NOMO-1 treated with dmso at 0.1 percent for 144 hours (cell line): ENCODE data around the gene PIK3R5.
"Not testable (repeated sequence)": the region's sequence is repeated elsewhere in the genome, so short reads cannot be mapped to it uniquely, and the experiment has no call there.

ENCODE experiments used
- DNase-seq: peaks from one replicate; lab custom pipeline; 2025; ENCODE audit not compliant: unreplicated experiment; lab: John Stamatoyannopoulos, UW

The PIK3R5 gene

DNA sequence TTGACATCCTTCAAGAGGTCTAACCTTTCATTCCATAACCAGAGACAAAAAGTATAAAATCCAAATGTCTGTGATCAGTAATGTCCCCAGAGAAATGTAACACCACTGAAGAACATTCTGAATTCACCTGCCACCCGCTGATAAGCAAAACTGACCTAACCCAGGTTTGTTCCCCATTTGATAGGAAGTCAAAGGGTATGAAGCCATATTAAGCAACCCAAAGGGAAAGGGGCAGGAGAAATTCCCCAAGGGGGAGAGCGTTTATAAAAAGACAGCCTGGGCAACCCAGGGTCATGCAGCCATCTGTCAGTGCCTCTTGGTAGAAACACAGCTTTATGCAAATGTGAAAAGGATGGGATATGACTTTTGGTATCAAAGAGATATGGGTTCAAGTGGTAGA lies 67.4 kb downstream of the PIK3R5 start:
- no peak for DNase-seq

DNA sequence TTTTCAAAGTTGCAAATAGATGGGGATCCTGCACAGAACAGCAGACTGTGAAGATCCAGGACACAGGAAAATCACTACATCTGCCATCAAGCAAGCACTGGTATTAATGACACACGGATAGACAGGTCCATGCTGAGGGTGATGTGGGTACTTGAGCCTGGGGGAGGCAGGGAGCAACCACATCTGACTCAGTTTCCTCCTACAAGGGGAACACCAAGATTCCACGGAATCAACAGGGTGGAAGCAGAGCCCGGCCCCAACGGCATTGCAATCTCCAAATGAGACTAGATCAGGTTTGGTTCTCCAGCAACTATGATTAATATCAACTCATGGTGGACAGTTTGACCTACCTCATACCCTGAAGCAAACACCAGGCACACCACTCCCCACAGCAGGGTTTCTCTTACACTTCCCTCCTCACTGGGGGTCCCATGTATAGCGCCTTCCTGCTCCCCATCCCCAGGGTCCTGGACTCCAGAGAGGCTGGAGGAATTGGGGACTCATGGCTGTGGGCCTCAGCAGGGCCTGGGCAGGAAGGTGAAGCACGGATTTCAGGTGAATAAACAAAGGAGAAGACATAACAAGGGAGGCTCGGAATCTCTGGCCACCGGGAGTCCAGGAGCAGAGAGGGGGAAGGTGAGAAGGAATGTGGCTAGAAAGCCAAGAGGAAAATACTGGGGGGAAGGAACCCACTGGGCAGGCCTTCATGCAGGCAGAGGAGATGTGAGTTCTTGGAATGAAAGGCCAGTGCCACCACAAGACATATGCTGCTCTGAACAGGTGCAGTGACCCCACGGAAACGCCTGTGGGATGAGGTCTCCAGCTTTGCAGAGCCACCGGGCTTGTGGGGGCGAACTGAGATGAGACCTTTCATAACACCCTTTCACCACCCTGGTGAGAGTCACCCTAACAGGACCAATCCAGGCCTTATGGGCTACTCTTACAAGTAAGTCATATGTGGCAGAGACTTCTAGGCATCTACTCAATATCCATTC lies 68.6 kb downstream of the PIK3R5 start:
- DNase-seq, result no peak

DNA sequence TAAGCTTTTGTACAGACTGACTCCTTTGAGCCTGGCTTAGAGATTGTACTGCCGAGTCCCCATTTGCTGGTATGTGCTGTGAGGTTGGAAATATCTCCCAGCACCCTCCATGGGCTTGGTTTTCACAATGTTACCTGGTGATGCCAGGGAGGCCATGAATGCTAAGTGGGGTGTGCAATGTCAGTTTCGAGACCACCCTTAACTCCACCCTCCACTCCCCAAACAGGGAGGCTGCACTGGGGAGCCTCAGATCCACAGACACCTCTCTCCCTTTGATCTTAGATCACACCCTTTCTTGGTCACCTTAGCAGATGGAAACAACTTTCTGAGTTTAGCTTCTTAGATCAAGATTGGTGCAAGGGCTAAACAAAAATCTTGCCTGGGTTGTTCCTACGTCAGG lies 69.4 kb downstream of the PIK3R5 start:
- DNase-seq, result no peak

DNA sequence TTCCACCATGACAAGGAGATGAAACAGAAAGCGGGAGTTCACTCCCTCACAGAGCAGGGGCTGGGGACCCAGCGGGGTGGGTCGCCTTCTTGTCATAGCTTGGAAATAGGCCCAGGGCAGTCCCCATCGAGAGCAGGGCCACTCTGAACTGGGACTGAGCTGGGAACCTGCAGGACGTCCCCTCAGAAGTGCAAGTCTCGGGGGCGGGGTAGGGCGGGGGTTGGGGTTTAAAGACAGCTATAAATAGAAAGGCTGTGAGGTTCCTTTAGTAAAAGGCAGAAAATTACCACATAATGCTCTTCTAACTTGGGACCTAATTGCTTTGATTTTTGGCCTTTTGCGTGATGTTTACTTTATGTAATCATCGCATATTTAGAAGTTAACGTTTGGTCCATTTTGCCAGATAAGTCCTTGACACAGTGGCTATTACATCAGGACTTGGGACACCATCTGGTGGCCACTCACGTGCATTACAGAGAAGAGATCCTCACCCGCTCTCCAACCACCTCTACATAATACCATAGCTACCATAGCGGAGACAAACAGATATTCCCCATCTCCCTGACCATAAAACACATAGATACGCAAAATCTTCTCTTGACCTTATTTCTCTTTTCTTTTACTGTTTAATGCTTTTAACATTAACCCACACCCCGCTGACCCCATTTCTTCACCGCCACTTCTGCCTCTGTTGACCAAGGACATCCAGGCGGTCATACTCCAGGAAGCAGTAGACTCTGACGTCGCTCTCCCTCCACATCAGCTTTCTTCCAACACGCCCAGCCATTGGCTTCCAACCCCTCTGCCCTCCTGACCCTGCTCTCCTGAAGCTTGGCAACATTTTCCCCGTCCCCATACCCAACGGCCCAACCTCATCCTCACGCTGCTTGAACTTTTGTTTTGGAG lies 70.6 kb downstream of the PIK3R5 start:
- DNase-seq, result peak; percentile 12

DNA sequence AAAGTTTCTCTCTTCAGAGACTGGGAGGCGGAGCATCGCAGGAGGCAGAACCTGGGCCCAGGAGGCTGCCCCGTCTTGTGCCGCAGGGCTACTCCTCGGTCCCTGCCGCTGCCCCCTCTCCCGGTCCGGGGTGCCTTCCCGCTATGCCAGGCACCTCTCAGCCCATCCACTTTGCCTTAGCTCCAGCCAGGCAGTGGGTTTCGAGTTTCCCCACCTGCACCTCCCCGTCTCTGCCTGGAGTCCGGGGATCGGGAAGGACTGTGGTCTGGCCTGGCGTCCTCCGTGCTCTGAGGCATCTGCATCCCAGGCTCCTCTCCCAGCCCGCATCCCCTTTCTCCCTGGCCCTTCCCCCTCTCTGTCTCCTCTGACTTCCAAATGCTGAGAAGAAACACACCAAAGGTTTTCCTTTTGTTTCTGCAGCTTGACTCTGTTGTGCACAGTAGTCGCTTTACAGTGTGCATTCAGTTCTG lies 71.3 kb downstream of the PIK3R5 start:
- no peak for DNase-seq

DNA sequence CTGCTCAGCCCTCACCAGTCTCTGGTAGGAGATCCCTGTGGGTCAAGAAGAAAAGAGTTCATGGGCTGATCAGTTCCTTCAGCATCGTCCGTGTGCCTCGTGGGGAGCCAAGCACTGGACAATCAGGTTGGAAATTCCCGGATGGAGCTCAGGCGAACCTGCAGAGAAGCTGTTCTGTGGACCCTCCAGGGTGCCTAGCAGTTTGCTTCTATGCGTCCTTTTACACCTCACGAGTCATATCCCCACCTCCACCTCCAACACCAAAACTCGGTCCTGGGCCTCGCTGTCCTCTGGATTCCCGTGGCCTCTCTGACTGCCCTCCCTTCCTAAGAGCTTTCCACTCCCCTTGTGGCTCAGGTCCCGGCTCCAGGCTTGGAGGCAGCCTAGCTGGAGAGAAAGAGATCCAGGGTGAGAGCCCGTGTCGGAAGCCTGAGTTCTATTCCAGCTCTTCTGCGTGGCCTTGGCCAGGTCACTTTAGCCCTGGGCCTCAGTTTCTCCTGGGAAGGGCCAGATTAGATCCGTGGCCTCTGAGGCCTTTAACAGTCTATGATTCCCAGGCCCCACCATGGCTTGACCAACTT lies 71.8 kb downstream of the PIK3R5 start:
- DNase-seq, result no peak

DNA sequence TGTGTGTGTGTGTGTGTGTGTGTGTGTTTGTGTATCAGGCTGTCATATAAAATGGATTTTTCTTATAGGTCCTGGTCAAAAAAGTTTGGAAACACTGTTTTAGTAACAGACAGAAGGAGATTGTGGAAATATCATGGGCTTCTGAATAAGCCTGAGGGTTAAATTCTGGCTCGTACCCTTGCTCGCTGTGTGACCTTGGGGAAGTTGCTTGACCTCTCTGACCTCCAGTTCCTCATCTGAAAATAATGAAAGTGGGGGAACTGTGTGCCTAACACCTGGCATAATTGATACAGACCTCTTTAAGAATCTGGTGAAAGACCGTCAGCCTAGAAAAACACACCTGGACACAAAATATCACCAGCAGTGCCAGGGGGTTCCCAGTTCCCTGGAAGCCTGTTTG lies 72.4 kb downstream of the PIK3R5 start:
- DNase-seq, result no peak

DNA sequence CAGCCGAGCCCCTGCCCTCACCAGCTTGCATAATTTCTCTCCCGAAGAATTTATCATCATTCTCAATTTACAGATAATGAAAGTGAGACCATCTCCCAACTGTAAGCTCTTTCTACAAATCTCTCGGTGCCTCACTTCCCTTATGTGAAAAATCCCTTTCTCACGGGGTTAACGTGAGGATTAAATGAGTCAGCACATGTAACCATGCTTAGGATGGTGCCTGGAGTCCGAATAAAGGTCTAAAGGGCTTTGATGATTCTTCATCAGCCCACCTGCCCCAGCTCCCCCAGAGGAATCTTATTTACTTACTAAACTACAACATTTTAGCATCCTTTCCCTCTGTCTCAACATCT lies 73.2 kb downstream of the PIK3R5 start:
- no peak for DNase-seq

DNA sequence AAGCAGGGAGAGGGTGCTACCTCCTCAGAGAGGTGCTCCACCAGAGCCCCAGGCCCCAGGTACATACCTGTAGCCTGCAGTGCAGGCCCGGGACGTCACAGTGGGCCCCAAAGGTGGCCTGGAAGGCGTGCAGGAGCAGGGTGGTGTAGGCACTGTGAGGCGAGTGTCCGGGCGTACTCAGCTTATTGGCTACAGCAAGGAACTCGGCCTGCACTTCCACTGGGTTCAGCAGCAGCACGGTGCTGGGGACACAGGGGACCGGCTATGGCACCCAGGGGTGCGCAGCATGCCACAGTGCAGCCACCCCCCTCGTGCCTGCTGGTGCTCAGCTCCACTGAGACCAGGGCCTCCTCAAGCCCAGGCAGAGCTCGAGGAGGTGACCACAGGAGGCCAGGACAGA lies 74.8 kb downstream of the PIK3R5 start:
- DNase-seq, result no peak

DNA sequence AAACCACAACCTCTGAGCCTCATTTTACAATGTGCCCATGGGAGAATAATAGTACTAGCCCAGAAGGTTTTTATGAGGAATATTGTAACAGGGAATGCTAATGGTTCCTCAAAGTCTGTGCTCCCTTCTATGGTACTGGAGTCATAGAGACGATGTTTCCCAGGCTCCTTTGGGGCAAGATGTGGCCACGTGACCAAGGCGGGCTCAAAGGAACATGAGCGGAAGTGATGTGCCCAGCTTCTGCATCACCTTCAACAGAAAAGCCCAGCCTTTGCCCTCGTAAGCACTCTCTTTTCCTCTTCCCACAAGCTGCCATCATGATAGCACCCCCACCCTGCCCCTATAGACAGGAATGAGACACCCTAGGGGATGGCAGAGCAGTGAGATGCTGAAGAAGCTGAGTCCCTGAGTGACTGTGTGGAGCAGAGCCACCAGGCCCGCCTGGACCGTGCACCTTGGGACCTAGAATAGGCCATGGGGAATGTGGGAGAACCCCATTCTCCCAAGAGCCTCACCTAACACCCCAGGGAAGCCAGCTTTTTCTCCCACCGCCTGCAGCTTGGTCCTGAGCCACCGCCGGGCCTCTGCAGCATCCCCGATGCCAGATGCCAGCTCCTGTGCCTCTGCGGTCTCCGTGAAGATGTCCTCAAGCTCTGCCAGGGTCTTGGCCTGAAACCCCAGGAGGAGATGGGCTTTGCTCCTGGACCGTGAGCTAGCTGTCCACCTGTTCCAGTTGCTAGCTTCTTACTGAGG lies 75.9 kb downstream of the PIK3R5 start:
- DNase-seq, result no peak

DNA sequence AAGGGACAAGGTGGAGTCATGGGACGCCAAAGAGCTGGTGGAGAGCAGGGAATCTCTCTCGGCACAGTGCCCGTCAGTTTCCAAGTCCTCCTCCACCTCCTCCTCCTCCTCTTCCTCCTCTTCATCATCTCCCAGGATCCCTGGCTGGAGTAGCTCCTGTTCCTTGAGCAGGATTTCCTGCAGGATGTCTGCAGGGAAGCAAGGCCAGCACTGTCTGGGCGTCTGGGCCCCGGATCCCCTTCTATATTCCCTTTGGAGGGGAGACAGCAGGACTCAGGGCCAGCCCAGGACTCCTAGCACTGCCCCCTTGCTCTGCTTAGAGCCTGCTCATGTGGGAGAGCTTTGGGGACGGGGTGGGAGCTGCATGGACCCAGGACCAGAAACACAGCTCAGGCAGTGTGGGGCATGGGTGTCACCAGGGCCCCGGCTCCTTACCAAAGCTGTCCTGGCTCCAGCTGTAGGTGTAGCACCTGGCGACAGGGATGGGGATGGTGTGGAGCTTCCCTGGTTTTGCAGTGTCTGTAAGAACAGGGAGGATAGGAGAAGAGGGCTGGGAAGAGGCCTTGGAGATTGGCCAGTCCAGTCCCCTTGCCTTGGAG lies 76.7 kb downstream of the PIK3R5 start:
- DNase-seq, result no peak

DNA sequence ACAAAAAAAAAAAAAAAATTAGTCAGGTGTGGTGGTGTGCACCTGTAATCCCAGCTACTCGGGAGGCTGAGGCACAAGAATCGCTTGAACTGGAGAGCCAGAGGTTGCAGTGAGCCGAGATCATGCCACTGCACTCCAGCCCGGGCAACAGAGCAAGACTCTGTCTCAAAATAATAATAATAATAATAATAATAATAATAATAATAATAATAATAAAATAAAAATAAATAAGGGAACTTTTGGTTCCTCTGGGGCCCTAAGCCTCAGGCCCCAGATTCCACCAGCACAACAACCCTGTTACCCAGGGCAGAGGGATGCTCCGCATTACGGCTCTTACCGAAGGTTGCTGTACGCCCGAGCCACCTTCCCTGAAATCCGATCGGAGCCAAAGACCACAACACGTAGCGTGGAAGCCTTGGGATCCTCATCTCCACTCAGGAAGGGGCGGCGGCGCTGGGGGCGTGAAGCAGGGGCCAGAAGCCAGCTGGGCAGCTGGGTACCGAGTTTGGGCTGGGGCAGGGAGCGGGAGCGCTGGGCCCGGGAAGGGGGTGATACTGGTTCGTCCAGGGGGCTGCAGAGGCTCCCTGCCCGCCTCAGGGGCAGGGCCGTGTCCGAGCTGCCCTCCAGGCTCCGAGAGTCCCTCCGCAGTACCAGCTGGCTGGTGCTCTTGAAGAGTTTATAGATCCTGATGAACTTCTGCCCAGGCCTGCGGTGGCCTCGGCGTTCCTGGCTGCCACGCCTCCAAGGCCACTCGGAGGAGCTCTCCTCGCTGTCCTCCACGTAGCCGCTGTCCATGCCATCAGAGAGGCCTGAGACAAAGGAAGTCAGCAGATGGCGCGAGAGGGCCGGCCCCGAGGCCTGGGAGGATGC lies 77.4 kb downstream of the PIK3R5 start:
- no peak for DNase-seq

DNA sequence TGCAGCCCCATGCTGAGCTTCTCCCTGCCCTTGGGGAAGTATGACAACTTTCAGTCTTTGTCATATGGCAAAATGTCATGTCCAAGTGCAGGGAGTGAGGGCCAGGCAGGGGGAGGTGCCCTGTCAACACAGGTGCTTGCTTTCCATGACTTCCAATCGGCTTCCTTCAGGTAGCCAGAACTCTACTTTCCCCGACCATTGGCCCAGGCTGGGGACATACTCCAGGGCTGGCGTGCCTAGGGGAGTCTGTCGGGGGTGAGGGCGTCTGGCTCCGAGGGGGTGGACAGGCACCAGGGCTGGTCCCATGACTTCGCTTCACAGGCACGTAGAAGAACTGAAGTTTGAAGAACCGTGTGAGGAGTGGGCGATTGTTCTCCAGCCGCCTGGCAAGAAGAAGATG lies 78.2 kb downstream of the PIK3R5 start:
- no peak for DNase-seq

DNA sequence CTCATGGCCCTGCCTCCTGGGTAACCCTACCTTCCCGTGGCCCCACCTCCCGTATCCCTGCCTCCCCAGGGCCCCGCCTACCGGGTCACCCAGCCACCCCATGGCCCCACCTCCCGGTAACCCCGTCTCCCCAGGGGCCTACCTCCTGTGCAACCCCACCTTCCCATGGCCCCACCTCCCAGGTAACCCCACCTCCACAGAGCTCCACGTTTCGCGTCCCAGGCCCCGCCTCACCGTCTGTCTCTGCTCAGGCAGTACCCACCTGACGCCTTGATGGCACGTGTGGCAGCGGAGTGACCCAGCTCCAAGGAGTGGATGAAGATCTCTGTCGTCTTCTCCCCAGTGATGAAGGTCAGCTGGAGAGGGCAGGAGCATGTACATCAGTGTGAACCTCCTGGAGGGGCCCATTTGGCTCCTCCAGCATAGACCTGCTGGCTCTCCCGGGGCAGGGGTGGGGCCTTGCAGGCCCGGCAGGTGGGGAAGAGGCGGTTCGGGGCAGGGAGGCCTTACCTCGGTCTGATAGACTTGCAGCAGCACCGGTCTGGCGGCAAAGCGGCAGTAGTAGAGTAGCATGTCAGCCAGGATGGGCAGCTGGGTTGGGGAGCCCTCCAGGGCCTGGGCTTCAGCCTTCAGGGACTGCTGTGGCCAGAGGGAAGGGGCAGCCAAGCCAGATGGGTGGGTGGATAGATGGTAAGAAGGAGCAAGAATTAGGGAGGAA lies 79.4 kb downstream of the PIK3R5 start:
- no peak for DNase-seq

DNA sequence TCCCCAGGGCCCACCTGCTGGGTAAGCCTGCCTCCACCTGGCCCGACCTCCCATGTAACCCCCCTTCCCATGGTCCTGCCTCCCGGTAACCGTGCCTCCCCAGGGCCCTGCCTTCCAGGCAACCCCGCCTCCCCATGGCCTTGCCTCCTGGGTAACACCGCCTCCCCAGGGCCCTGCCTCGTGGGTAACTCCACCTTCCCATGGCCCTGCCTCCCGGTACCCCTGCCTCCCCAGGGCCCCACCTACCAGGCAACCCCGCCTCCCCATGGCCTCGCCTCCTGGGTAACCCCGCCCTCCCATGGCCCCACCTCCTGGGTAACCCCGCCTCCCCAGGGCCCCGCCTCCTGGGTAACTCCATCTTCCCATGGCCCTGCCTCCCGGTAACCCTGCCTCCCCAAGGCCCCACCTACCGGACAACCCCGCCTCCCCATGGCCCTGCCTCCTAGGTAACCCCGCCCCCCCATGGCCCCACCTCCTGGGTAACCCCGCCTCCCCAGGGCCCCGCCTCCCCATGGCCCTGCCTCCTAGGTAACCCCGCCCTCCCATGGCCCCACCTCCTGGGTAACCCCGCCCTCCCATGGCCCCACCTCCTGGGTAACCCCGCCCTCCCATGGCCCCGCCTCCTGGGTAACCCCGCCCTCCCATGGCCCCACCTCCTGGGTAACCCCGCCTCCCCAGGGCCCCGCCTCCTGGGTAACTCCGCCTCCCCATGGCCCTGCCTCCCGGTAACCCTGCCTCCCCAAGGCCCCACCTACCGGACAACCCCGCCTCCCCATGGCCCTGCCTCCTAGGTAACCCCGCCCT lies 80.1 kb downstream of the PIK3R5 start:
- DNase-seq, result not testable (repeated sequence)

DNA sequence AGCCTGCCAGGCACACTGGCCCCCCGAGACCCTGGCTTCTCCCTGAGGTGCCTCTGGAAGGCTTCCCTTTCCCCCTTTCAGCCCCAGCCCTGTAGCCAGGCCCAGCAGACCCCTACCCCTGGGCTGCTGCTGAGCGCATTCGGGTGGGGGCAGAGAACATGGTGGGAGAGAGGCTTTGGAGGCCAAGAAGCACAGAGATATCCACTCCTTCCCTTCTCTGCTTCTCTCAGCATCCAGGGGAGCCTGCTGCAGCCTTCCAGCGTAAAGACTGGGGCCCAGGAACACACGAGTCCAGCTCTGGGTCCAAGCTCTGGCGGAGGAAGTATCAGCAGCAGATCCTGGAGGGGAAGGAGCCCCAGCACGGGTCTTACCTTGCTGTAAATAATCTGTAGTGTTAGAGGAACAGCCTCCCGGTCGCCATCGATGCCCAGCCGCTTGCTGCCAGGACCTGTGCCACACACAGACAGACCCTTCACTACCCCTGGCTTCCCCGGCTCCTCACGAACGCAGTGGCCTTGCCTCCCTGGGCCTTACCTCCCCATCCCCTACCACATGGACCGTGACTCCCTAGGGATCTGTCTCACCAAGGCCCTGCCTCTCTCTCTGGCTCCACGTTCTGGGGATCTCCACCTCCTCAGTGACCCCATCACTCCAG lies 81.0 kb downstream of the PIK3R5 start:
- no peak for DNase-seq

DNA sequence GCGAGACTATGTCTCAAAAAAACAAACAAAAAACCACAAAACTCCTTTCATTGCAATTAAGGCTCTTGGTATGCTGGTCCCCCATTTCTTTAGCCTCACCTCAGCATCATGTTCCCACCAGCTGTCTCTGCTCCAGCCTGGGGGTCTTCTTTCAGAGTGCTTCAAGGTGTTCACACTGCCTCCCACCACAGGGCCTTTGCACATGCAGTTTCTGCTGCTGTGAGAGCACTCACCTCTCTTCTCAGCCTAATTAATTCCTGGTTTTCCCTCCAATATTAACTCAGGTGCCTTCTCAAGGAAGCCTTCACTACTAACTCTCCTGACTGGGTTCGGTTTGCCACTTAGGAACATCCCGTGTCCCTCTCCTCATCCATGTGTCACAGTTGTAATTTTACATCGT lies 82.2 kb downstream of the PIK3R5 start:
- no peak for DNase-seq
